Stimulated activated CD8-positive, alpha-beta memory T cell treated with anti-CD3 and anti-CD28 coated beads, Interleukin-4, amount 100 ng/mL, for 24 hours (primary cell): ENCODE measurements around the gene ATCAY.

Experiments used
- DNase-seq: peaks from one replicate; pipeline ENCODE4 v3.0.0-alpha.2; 2020; ENCODE audit warnings: low read depth

ATCAY gene

GRCh38 chr19:3970313-3970807 lies 89.9 kb downstream of the ATCAY start:
- DNase-seq = no peak

GRCh38 chr19:3970808-3971598 lies 90.5 kb downstream of the ATCAY start, which contains the start of gene DAPK3:
TSS of gene DAPK3 (minus strand) at chr19:3971099. CDS start at chr19:3969735, 1,364 bp downstream.
- DNase-seq = peak; percentile 93

GRCh38 chr19:3975144-3975543 lies 94.7 kb downstream of the ATCAY start:
- DNase-seq = no peak

GRCh38 chr19:3975637-3976087 lies 95.2 kb downstream of the ATCAY start:
- DNase-seq = no peak

- DNase-seq = no peak
Observed at GRCh38 chr19:3976495-3977241, 96.2 kb downstream of the ATCAY start.
